GM19193 (cell line): ENCODE measurements around the gene SUSD4.

ENCODE experiments used
- POLR2A ChIP-seq: IDR thresholded peaks from 4 replicates; pipeline ENCODE4 v1.6.1; 2011; ENCODE audit not compliant: insufficient read depth, insufficient read length; ENCODE audit errors: extremely low read depth

SUSD4 gene

GRCh38 chr1:223198628-223198965 lies 165.4 kb downstream of the SUSD4 start:
- no peak for TF ChIP-seq POLR2A

DNA sequence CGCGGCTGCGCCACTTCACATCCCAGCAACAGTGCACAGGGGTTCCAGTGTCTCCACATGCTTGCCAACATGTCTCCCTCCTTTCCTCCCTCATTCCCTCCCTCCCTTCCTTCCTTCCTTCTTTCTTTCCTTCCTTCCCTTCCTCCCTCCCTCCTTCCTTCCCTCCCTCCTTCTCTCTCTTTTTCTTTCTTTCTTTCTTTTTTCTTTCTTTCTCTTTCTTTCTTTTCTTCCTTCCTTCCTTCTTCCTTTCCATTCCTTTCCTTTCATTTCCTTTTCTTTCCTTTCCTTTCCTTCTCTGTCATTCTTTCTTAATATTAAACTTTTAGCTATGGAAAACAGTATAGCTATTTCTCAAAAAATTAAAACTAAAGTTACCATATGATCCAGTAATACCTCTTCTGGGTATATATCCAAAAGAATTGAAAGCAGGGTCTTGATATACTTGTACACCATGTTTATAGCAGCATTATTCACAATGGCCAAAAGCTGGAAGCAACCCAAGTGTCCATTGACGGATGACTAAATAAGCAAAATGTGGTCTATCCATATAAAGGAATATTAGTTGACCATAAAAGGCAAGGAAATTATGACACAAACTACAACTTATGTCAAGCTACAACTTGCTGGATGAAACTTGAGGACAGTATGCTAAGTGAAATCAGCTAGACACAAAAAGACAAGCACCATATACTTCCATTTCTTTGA lies 165.9 kb downstream of the SUSD4 start:
- no peak for TF ChIP-seq POLR2A

DNA sequence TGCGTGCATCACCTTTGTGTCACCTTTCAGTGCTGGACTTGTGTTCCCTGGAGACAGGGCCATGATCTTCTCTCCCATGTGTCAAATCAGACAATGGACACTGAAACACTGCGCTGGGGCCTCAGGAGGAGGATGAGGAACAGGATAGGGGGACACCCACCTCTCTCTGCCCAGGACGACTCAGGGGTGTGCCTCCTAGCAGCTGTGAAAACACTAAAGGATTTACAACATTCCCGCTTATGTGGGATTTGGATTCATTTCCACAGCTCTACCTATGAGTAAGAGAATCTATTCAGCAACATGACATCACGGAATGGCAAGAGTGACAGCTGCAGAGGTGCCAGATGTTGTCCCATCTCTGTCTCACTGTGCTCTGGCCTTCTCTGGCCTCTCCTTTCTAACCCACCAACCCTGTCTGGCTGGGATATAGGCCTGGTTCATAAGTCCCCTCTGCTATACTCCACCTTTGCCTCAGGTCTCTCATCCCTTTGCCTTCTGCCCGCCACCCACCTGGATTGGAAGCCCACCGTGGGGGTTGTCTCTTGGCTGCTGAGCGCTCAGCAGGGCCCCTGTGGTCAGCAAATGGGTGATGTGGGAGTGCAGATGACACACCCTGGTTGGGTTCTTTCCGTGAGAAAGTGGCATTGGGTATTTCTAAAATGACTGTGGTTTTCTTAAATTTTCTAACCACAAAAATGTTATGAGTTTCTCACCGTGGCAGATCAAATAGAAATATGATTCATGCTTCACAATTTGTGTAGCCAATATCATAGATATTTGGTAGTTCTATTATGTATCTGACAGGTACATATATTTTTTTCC lies 173.9 kb downstream of the SUSD4 start:
- no peak for TF ChIP-seq POLR2A

- no peak for TF ChIP-seq POLR2A
Measured at GRCh38 chr1:223189525-223189902, 174.5 kb downstream of the SUSD4 start.

DNA sequence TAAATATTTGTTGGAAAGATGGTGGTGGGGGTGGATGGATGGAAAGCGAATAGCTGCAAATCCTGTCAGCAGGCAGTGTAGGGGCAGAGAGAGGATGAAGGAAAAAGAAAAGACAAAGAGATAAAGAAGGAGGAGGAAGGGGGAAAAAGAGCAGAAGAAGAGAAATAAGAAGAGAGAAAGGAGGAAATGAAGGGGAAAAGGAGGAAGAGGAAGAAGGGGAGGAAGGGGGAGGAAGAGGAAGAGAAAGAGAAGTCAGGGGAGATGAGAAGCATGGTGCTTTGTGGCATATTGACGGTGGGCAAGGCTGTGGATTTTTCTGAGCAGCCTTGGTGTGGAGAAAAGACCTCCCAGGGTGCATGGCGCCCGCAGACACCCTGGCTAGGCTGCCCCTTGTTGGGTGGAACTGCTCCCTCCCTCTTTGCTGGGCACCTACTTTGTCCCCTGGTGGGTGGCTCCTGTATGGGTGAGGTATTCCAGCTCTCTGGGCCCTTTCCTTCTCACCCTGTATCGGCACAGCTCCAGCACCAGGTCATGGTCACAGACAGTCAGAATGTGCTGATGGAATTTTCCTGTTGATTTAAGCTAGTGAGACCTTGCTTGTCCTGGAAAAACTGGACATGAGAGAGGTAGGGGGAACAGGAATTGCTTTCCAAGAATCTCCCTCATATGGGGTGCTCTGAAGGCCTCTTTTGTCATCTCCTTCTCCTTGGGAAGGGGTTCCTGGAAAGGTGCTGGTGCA lies 175.2 kb downstream of the SUSD4 start:
- TF ChIP-seq POLR2A = no peak

DNA sequence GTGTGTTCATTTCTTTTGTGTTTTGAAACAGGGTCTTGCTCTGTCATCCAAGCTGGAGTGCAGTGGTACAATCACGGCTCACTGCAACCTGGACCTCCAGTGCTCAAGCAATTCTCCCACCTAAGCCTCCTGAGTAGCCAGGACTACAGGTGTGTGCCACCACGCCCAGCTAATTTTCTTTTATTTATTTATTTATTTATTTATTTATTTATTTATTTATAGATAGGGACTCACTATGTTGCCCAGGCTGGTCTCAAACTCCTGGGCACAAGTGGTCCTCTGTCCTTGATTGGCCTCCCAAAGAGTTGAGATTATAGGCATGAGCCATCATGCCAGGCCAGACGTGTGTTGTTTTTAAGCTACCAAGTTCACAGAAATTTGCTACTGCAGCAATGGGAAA lies 177.2 kb downstream of the SUSD4 start:
- no peak for TF ChIP-seq POLR2A

- no peak for TF ChIP-seq POLR2A
Measured at GRCh38 chr1:223183268-223183862, 180.6 kb downstream of the SUSD4 start.

GRCh38 chr1:223180731-223181321 lies 183.2 kb downstream of the SUSD4 start:
- no peak for TF ChIP-seq POLR2A

DNA sequence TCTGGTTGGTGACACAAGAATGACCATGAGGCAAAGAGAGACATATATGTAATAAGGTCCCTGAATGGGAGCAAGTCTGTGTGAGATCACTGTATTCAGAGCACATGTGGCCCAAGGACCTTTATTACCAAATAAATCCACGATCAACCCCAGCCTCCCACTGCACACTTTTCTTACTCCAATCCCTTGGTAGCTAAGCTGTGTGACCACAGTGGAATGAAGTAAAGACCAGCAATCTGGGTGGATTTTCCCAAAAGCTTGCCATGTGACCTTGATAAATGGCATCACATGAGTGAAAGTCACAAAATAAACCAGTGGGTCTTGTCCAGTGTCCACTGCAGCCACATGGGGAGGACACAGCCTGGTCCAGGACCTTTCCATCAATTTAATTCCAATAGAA lies 184.2 kb downstream of the SUSD4 start:
- TF ChIP-seq POLR2A = no peak

GRCh38 chr1:223179280-223179679 lies 184.7 kb downstream of the SUSD4 start:
- TF ChIP-seq POLR2A = no peak

- no peak for TF ChIP-seq POLR2A
Measured at GRCh38 chr1:223177681-223178080, 186.3 kb downstream of the SUSD4 start.

DNA sequence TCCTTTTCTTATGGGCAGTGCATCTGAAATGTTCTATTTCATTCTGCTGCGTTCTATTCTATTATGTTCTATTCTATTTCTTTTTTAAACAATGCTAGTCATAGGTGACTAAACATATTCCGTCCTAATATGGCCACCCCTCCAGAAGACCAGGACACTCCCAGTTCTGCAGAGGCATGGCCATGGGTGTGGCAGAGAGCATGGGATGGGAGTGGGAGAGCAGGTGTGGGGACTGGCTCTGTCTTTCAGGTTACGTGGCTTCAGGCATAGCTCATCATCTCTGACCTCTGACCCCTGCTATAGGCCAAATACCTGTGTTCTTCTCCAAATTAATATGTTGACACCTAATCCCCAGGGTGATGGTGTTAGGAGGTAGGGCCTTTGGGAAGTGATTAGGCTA lies 187.5 kb downstream of the SUSD4 start:
- TF ChIP-seq POLR2A = no peak

DNA sequence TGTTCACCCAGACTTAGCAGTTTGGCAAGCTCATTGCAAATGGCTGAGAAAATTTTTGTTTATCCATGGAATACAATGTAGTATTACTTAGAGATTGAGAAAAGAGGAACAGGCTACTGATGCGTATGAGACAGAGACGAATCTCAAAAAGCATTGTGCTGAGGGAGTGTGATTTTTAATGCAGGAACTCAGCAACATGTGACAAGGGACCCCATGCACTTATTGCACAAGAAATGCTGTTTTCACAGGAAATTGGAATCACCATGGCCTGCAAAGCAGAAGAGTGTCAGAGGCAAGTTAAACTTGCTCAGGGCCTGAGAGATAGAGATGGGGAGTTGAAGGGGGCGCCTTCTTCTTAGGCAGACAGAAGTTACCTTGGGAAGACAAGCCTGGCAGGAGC lies 188.3 kb downstream of the SUSD4 start:
- no peak for TF ChIP-seq POLR2A

DNA sequence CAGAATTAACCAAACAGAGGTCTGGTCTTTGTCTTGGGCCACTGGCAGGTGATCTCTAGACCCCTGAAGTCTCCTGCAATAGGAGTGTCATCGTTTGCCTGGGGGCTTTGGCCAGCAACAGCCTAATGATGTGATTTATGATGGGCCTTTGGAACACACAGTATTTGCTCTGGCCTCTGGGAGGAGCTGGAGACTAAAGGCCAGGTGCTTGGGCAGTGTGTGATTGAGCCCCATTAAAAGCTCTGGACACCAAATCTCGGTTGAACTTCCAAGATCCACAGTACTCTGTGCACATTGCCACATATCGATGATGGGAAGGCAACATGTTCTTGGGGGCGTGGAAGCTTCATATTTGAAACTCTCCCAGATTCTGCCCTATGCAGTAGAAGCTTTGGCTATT lies 188.9 kb downstream of the SUSD4 start:
- TF ChIP-seq POLR2A = no peak
